ENCODE results near the gene SARDH.

- TF ChIP-seq CTCF (optimal IDR thresholded peaks at IDR 0.05 in 1 of 3, IDR thresholded peaks at IDR 0.05 in 1 of 3, conservative IDR thresholded peaks at IDR 0.05 in 1 of 3; ENCODE audit: extremely low read depth in 1 of 3, insufficient read depth in 2 of 3, low read length in 3 of 3) (no peak), EZH2 (IDR thresholded peaks at IDR 0.05; ENCODE audit: low read length) (no peak)
These were observed 16.6 kb upstream of the SARDH start for GRCh38 chr9:133754688-133755227.

Data from keratinocyte (primary cell).